ENCODE measurements around the gene SLC39A3.
A peak's percentile ranks its signal among the peaks of the same experiment; 100 is the strongest.

The SLC39A3 gene

DNA sequence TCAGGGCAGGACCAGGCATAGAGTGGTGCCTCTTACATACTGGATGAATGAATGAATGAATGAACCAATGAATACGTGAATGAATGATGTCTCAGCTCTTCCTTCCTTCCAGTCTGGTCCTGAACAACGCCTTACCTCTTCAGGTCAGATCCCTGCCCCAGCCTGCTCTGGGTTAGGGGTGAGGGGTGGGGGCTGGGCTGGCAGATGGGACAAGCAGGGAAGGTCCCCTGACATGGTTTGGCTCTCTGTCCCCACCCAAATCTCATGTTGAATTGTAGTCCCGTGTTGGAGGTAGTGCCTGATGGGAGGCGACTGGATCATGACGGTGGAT is 28.0 kb downstream of the SLC39A3 start:
- H3K27me3 ChIP-seq: no peaks in the 10 kb centered on the region
- TF ChIP-seq Cebpa-rat (IDR thresholded peaks at IDR 0.05): no peak
- H3K4me3 ChIP-seq: 0 out of 2 replicates have a peak overlapping the region, but pooled peaks have one; percentile 50
- peaks cover 20% of the 10 kb centered on the region for H4K20me1 ChIP-seq
- H3K4me2 ChIP-seq: peak overlapping the region; percentile 88
- 0 out of 2 replicates have a peak overlapping the region, but pooled peaks have one; percentile 44 for H3K9ac ChIP-seq
- H3K9me3 ChIP-seq: peaks cover 22% of the 10 kb centered on the region
- peaks cover 22% of the 10 kb centered on the region for H3K36me3 ChIP-seq
- H3K27ac ChIP-seq: no peak overlapping the region
- H3K4me1 ChIP-seq: peaks cover 41% of the 10 kb centered on the region

DNA sequence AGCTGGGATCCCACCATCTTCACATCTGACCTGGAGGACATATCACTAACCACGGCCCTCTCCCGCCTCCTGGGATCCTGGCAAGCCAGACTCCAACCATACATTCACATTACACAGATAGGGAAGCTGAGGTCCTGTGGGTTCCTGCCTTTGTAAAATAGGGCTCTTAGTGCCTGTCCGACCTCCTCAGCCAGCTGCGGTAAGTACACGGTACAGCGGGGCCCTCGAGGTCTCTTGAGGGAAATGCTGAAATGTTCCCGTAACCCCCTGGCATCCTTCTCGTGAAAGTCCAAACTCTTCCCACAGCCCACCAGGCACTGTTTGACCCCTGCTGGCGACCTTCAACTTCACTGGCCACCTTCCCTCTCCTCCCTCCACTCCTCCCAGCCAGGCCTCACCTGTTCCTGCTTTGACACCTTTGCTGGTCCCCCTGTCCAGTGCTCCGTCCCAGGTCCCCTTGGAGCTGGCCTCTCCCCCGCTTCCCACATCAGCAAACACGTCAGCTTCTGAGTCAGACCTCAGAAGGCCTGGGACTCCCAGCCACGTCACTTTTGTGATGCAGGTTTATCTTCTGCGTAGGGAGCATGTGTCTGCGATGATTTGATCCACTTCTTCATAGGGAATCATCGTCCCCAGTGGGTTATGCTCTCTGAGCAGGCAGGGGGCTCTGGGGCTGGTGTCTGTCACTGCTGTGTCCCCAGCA is 28.5 kb downstream of the SLC39A3 start:
- peaks cover 17% of the 10 kb centered on the region for H3K9me3 ChIP-seq
- H3K36me3 ChIP-seq: peaks cover 17% of the 10 kb centered on the region
- peak overlapping the region; percentile 50 for H3K4me3 ChIP-seq
- H3K27me3 ChIP-seq: no peaks in the 10 kb centered on the region
- H4K20me1 ChIP-seq: peaks cover 20% of the 10 kb centered on the region
- TF ChIP-seq Cebpa-rat (IDR thresholded peaks at IDR 0.05): no peak; the same call in 1 of the 2 replicates
- H3K27ac ChIP-seq: peak overlapping the region; percentile 53
- H3K9ac ChIP-seq: peak overlapping the region; percentile 44; the same call in 1 of the 2 replicates
- peaks cover 41% of the 10 kb centered on the region for H3K4me1 ChIP-seq
- H3K4me2 ChIP-seq: peak overlapping the region; percentile 88

DNA sequence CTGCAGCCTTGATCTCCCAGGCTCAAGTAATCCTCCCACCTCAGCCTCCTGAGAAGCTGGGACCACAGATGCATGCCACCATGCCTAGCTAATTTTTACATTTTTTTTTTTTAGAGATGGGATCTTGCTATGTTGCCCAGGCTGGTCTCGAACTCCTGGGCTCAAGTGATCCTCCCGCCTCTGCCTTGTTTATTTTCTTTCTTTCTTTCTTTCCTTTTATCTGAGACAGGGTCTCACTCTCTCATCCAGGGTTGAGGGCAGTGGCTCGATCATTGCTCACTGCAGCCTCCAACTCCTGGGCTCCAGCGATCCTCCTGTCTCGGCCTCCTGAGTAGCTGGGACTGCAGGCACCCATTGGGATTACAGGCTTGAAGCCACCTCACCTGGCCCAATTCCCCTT is 33.6 kb downstream of the SLC39A3 start:
- no peak for TF ChIP-seq Cebpa-rat (IDR thresholded peaks at IDR 0.05)
- H4K20me1 ChIP-seq: peaks cover 8% of the 10 kb centered on the region; the same call in 1 of the 2 replicates
- no peaks in the 10 kb centered on the region for H3K36me3 ChIP-seq
- H3K27me3 ChIP-seq: no peaks in the 10 kb centered on the region
- H3K9me3 ChIP-seq: no peaks in the 10 kb centered on the region
- H3K27ac ChIP-seq: no peak overlapping the region
- H3K4me2 ChIP-seq: no peak overlapping the region
- H3K4me1 ChIP-seq: peaks cover 34% of the 10 kb centered on the region
- no peak overlapping the region for H3K9ac ChIP-seq
- no peak overlapping the region for H3K4me3 ChIP-seq

DNA sequence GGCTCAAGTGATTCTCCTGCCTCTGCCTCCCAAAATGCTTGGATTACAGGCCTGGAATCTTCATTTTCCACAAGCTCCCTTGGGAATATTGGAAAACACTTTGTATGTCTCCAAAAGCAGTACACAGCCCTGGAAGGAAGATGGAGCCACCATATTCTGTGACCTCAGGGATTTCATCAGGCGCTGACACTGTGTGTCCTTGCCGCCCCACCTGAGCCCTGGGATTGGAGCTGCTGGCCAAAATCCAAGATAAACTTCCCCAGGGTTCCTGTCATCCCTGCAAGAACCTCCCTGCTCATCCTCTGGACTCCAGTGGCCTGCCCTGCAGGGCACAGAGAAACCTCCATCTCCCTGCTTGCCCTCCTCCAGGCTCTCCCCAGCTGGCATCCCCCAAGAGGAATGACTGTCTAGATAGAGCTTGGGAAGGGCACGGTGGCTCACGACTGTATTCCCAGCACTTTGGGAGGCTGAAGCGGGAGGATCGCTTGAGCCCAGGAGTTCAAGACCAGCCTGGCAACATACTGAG is 36.1 kb downstream of the SLC39A3 start:
- no peaks in the 10 kb centered on the region for H3K36me3 ChIP-seq
- peaks cover 37% of the 10 kb centered on the region for H3K4me1 ChIP-seq
- H3K9me3 ChIP-seq: no peaks in the 10 kb centered on the region
- no peaks in the 10 kb centered on the region for H4K20me1 ChIP-seq
- no peaks in the 10 kb centered on the region for H3K27me3 ChIP-seq
- no peak for TF ChIP-seq Cebpa-rat (IDR thresholded peaks at IDR 0.05)
- H3K9ac ChIP-seq: no peak overlapping the region
- H3K4me3 ChIP-seq: no peak overlapping the region
- H3K27ac ChIP-seq: no peak overlapping the region
- H3K4me2 ChIP-seq: no peak overlapping the region

DNA sequence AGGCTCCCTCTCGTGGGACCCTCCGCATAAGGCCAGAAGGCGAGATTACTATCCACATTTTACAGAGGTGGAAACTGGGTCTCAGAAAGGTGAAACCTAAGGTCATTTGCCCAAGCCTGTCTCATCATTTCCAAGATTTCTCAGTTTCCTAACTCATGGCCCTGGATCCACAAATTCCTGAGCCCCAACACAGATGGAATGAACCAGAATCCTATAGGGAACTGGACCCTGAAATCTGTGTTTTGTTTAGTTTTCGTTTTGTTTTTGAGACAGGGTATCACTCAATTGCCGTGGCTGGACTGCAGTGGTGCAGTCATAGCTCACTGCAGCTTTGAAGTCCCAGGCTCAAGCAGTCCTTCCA is 36.8 kb downstream of the SLC39A3 start:
- no peaks in the 10 kb centered on the region for H4K20me1 ChIP-seq
- H3K36me3 ChIP-seq: no peaks in the 10 kb centered on the region
- no peaks in the 10 kb centered on the region for H3K27me3 ChIP-seq
- no peak overlapping the region for H3K9ac ChIP-seq
- H3K27ac ChIP-seq: no peak overlapping the region
- H3K4me1 ChIP-seq: peaks cover 44% of the 10 kb centered on the region
- no peaks in the 10 kb centered on the region for H3K9me3 ChIP-seq
- H3K4me3 ChIP-seq: no peak overlapping the region
- no peak for TF ChIP-seq Cebpa-rat (IDR thresholded peaks at IDR 0.05)
- peak overlapping the region; percentile 58 for H3K4me2 ChIP-seq

DNA sequence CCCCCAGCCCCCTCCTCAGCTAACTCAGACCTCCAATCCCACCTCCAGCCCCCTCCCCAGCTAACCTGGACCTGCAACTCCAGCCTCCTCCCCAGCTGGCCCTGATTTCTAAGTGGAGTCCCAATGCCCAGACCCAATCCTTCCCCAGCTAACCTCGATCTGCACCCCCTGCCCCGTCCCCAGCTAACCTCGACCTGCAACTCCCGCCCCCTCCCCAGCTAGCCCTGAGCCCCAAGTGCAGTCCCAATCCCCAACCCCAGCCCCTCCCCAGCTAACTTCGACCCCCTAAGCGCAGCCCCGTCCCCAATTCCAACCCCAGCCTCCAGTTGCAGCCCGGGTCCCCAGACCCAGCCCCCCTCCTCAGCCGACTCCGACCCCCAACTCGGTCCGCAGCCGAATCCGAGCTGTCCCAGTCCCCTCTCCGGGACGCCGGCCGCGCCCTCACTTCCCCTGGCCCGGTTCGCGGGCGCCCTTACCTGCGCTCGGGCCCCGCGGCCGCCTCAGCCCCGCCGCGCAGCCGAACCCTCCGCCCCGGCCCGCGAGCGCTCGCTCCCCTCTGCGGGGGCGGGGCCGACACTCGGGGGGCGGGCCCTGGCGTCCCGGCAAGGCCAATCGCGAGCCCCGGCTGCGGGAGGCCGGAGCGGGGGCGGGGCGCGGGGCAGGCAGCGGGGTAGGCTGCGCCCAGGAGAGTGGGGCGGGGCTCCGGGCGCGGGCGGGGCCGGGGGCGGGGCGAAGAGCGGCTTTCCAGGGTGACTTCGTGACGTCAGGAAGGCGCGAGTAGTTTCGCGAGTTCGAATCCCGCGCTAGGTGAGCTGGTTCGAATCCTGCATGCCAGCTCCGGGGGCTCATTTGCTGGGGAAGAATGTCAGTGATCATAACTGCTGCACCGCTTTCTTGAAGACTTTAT is 37.4 kb downstream of the SLC39A3 start, which contains the start of gene GNG7:
Gene GNG7 (minus strand): TSS at position 525 of the 907 bp plus-strand sequence. CDS start 182,006 bp downstream, outside the sequence.
- Histone ChIP-seq H3K9me3 (no peaks in the 10 kb centered on the region), H3K9ac (peak within 1 kb of the TSS; percentile 81), H3K27me3 (no peaks in the 10 kb centered on the region), H3K27ac (peak within 1 kb of the TSS; percentile 99), H3K4me1 (peaks cover 50% of the 10 kb centered on the region), H3K4me3 (peak within 1 kb of the TSS; percentile 78), H4K20me1 (no peaks in the 10 kb centered on the region), H3K36me3 (no peaks in the 10 kb centered on the region), H3K4me2 (peak within 1 kb of the TSS; percentile 98)
- no peak for TF ChIP-seq Cebpa-rat (IDR thresholded peaks at IDR 0.05)

DNA sequence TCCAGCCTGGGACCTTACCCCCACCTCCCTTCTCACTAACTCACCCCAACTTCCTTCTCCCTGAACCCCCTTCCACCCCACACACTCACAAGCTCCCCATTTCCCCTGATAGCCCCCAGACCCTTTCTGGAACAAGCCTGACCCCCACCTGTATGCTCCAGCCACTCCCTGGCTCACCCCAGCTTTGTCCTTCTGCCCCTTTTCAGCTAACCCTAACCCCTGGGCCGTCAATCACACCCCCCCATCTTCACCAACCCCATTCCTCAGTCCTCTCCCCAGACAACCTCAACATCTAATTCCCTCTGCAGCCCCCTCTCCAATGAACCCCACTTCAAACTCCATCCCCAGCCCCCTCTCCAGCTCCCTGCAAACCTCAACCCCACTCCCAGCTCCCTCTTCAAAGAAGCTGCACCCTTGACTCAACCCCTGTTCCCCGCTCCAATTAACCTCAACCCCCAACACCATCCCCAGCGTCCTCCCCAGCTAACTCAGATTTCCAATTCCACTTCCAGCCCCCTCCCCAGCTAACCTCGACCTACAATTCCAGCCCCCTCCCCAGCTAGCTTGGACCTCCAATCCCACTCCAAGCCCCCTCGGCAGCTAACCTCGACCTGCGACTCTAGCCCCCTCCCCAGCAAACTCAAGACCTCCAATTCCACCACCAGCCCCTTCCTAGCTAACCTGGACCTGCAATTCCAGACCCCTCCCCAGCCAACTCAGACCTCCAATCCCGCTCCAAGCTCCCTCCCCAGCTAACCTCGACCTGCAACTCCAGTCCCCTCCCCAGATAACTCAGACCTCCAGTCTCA is 38.3 kb downstream of the SLC39A3 start:
- H3K4me3 ChIP-seq: peak overlapping the region; percentile 78
- H4K20me1 ChIP-seq: no peaks in the 10 kb centered on the region
- peak overlapping the region; percentile 81 for H3K9ac ChIP-seq
- H3K27me3 ChIP-seq: no peaks in the 10 kb centered on the region
- H3K9me3 ChIP-seq: no peaks in the 10 kb centered on the region
- H3K4me1 ChIP-seq: peaks cover 59% of the 10 kb centered on the region
- H3K36me3 ChIP-seq: no peaks in the 10 kb centered on the region
- peak overlapping the region; percentile 99 for H3K27ac ChIP-seq
- TF ChIP-seq Cebpa-rat (IDR thresholded peaks at IDR 0.05): no peak
- peak overlapping the region; percentile 98 for H3K4me2 ChIP-seq

DNA sequence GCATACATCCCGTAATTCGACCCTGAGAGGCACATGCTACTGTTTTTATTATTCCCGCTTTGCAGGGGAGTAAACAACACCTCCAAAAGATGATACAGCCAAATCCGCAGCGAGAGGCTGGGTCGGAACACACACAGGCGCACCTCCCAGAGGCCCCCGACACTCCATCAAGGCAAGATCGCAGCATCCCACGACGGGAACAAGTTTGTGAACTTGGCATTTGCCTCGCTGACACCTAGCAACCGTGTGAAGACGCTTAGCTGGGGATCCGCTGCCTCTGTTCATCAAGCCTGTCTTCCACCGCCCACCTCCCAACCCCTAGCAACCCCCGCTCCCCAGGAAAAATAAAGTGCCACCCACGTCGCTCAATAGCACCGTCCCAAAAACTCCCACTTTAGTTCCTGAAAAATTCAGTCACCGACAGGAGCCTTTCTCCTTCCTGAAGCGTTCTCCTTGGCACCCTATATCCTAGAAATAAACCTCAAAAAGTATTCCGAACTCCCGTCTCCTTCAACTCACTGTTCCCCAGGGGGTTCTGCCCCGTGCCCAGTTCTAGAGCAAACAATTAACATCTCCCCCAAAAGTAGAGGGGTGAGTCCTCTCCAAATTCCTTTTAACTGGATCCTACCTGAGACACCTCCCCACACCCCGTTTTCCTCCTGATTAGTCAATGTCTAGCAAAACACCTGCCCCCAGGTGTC is 39.0 kb downstream of the SLC39A3 start:
- peak overlapping the region; percentile 99 for H3K27ac ChIP-seq
- H3K4me1 ChIP-seq: peaks cover 66% of the 10 kb centered on the region
- no peaks in the 10 kb centered on the region for H3K36me3 ChIP-seq
- no peaks in the 10 kb centered on the region for H3K27me3 ChIP-seq
- peak overlapping the region; percentile 78 for H3K4me3 ChIP-seq
- H4K20me1 ChIP-seq: no peaks in the 10 kb centered on the region
- peak overlapping the region; percentile 81 for H3K9ac ChIP-seq
- H3K9me3 ChIP-seq: no peaks in the 10 kb centered on the region
- peak overlapping the region; percentile 98 for H3K4me2 ChIP-seq
- TF ChIP-seq Cebpa-rat (IDR thresholded peaks at IDR 0.05): no peak
